Measurements from ENCODE around the gene MCEE. TPM values are rescaled to one million over a fixed set of nuclear protein-coding genes. Genes with fewer than 3 reads are reported as not detected.
"Not testable (repeated sequence)": the region's sequence is repeated elsewhere in the genome, so short reads cannot be mapped to it uniquely, and the experiment has no call there.

Gene MCEE
- 10 to 100 TPM; 16.0 to 33.8 (median 27.5) TPM for total RNA-seq

DNA sequence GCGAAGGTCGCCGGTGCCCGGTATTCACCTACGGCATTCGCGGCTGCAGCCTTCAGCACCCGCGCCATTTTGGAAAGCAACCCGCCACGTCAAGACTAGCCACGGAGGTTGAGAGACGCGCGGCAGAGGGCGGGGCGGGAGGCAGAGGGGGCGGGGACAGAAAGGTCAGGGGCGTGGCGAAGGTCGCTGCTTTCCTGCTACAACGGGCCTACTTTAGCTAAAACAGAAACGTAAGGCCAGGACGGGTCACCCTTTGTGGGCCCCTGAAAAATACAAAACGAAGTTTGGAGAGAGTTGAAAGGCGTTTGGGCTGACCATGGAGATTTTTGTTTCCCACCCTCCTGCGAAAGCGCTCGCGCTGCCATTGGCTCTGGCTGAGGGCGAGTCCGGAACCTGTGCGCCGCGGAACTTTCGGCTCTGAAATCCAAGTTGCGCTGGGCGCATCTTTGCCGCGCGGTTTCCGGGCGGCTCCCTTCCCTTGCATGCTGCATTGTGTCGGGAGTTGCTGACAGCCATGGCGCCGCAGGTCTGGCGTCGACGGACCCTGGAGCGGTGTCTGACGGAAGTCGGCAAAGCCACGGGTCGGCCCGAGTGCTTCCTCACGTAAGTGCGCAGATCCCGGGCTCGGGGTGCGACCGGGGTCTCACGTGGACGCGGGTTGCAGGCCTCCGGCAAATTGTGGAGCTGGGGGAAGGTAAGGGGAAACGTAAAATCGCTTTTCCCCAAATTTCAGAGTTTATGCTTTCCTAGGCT, at the start of gene MCEE, which contains the start of gene MPHOSPH10:
MCEE (minus strand) TSS at position 78 of the 753 bp plus-strand sequence; CDS start at position 68, 10 bp downstream.
MPHOSPH10 (plus strand) TSS at position 483 of the 753 bp plus-strand sequence; CDS start at position 515, 32 bp downstream.
- TF ChIP-seq, protein P1, sequence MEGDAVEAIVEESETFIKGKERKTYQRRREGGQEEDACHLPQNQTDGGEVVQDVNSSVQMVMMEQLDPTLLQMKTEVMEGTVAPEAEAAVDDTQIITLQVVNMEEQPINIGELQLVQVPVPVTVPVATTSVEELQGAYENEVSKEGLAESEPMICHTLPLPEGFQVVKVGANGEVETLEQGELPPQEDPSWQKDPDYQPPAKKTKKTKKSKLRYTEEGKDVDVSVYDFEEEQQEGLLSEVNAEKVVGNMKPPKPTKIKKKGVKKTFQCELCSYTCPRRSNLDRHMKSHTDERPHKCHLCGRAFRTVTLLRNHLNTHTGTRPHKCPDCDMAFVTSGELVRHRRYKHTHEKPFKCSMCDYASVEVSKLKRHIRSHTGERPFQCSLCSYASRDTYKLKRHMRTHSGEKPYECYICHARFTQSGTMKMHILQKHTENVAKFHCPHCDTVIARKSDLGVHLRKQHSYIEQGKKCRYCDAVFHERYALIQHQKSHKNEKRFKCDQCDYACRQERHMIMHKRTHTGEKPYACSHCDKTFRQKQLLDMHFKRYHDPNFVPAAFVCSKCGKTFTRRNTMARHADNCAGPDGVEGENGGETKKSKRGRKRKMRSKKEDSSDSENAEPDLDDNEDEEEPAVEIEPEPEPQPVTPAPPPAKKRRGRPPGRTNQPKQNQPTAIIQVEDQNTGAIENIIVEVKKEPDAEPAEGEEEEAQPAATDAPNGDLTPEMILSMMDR (IDR thresholded peaks at IDR 0.05): no peak
- peak; percentile 37 for TF ChIP-seq POLR2A (IDR thresholded peaks at IDR 0.05)
- peak in 2 of 3 donors; percentile 47 to 57 for TF ChIP-seq POLR2AphosphoS5 (IDR thresholded peaks at IDR 0.05)
- no peaks in the 10 kb centered on the region for H3K9me3 ChIP-seq
- no peaks in the 10 kb centered on the region for H3K4me1 ChIP-seq
- H3K4me3 ChIP-seq: peak within 1 kb of the TSS; percentile 69 to 94 (median 72)
- peak within 1 kb of the TSS; percentile 88 to 91 for H3K27ac ChIP-seq
- intact Hi-C loops (cut with DNase I; ENCODE audit: low total_unique reads): no loop called here
- no peaks in the 10 kb centered on the region for H3K27me3 ChIP-seq
- H3K36me3 ChIP-seq: no peaks in the 10 kb centered on the region
- peak; percentile 82 to 92 for DNase-seq (ENCODE audit: low spot score in 2 of 2)

DNA sequence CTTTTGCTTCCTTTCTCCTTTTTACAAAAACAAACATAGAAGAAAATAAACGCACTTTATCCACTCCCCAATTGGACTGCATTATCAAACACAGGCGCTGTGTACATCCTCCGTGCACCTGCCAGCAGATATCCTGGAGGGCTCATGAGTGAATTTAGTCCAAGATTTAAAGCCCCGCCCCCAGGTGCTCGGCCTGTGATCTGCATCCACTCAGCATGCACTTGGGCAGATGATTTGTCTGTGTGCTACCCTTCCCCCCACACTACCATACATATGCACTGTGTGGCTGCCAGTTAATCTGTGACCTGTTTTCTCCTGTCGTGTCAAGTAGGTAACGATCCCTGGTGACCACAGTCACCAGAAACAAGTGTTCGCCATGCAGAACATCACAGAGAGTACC, 48.8 kb upstream of the MCEE start:
- DNase-seq (ENCODE audit: low spot score in 2 of 2); H3K27me3 ChIP-seq; H3K9me3 ChIP-seq; H3K27ac ChIP-seq; intact Hi-C loops (cut with DNase I; ENCODE audit: low total_unique reads); H3K36me3 ChIP-seq; H3K4me3 ChIP-seq; H3K4me1 ChIP-seq: not testable (repeated sequence)

DNA sequence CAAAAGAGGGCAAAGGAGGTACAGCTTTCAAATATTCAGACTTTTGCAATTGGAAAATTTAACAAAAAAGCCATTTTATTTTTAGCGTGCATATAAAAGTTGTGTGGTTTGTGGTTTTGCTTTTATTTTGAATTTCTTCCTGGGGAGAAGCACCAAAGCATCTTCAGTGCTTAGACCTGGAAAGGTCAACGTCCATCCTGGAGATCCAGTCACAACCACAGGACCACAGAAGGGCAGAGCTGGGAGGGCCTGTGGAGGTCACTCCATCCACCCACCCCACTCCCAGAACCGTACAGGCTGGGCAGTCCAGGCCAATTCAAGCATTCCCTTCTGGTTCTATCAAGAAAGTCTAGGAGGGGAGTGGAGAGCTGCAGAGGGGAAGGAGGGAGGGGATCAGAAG, 44.2 kb upstream of the MCEE start:
- Histone ChIP-seq H3K27me3 (no peaks in the 10 kb centered on the region), H3K4me3 (no peak overlapping the region), H3K9me3 (no peaks in the 10 kb centered on the region), H3K4me1 (no peaks in the 10 kb centered on the region), H3K36me3 (no peaks in the 10 kb centered on the region), H3K27ac (no peak overlapping the region)
- no peak for DNase-seq (ENCODE audit: low spot score in 2 of 2)
- TF ChIP-seq, protein P1 (IDR thresholded peaks at IDR 0.05): no peak
- TF ChIP-seq POLR2A (IDR thresholded peaks at IDR 0.05) (no peak), POLR2AphosphoS5 (IDR thresholded peaks at IDR 0.05) (no peak)
- intact Hi-C loops (cut with DNase I; ENCODE audit: low total_unique reads): no loop called here

DNA sequence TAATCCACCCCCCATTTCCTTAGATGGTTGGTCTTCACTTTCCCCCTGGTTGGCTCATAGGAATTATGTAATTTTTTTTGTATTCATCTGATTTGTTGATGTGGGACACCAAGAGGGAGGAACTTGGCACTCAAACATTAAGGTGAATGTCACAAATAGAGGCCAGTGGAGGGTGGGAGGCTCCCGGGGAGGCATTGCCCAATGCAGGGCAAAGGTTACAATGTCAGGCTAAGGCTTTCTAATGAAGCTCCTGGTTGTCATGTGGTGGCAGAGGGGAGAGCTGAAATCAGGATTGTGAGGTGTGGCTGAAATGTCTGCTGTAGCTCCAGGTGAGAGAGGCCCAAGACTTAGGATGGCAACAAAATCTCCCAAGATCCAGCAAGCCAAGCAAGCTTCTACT, 43.1 kb upstream of the MCEE start:
- Histone ChIP-seq H3K27ac (no peak overlapping the region), H3K36me3 (no peaks in the 10 kb centered on the region), H3K4me1 (no peaks in the 10 kb centered on the region), H3K9me3 (no peaks in the 10 kb centered on the region), H3K4me3 (no peak overlapping the region), H3K27me3 (no peaks in the 10 kb centered on the region)
- TF ChIP-seq, protein P1 (IDR thresholded peaks at IDR 0.05): no peak
- TF ChIP-seq POLR2A (IDR thresholded peaks at IDR 0.05) (no peak), POLR2AphosphoS5 (IDR thresholded peaks at IDR 0.05) (no peak)
- intact Hi-C loops (cut with DNase I; ENCODE audit: low total_unique reads): no loop called here
- no peak for DNase-seq (ENCODE audit: low spot score in 2 of 2)

DNA sequence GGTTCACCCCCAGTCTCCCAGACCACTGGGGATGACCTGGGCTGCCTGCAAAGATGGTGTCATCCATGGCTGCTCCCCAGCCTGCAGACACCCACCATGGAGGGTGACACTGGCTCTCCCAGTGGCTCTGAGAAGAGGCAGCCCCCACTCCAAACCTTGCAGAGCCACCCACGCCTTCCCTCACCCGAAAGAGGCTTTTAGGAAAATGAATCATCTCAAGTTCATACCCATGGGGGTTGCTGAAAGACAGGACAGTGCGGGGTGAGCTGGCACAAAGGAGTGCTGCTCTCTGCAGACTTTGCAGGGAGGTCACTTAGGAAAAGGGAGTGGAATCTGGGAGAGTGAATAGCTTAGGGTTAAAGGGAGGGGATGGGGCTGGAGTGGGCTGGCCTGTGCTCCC, 36.8 kb upstream of the MCEE start:
- H3K4me3 ChIP-seq: no peak overlapping the region

More for the DNA sequence above, 36.8 kb upstream of the MCEE start:
- Histone ChIP-seq H3K36me3 (no peaks in the 10 kb centered on the region), H3K9me3 (no peaks in the 10 kb centered on the region), H3K4me1 (no peaks in the 10 kb centered on the region), H3K27ac (no peak overlapping the region), H3K27me3 (no peaks in the 10 kb centered on the region)
- intact Hi-C loops (cut with DNase I; ENCODE audit: low total_unique reads): no loop called here
- no peak for DNase-seq (ENCODE audit: low spot score in 2 of 2)
- TF ChIP-seq POLR2A (IDR thresholded peaks at IDR 0.05) (no peak), POLR2AphosphoS5 (IDR thresholded peaks at IDR 0.05) (no peak)
- TF ChIP-seq, protein P1 (IDR thresholded peaks at IDR 0.05): no peak
